HG03565 (cell line): Measurements from ENCODE around the gene SCFD1.
"Not testable (repeated sequence)": the region's sequence is repeated elsewhere in the genome, so short reads cannot be mapped to it uniquely, and the experiment has no call there.

Experiments used
- ATAC-seq: cut with Tn5 transposase; IDR thresholded peaks from one replicate; pipeline ENCODE4 v1.9.1; 2021; ENCODE audit warnings: mild to moderate bottlenecking, moderate library complexity; ENCODE audit not compliant: unreplicated experiment

Gene SCFD1

GRCh38 chr14:30621940-30622830 lies at the start of gene SCFD1:
SCFD1 (plus strand) TSS chr14:30622319; CDS start chr14:30622339, 20 bp downstream.
- ATAC-seq = peak; percentile 84

GRCh38 chr14:30572771-30573170 lies 49.3 kb upstream of the SCFD1 start:
- ATAC-seq = no peak

- ATAC-seq = no peak
Observed at GRCh38 chr14:30573226-30573814, 48.8 kb upstream of the SCFD1 start.

GRCh38 chr14:30573966-30574365 lies 48.2 kb upstream of the SCFD1 start:
- no peak for ATAC-seq

GRCh38 chr14:30574777-30575176 lies 47.3 kb upstream of the SCFD1 start:
- not testable (repeated sequence) for ATAC-seq

GRCh38 chr14:30576333-30576732 lies 45.8 kb upstream of the SCFD1 start:
- not testable (repeated sequence) for ATAC-seq

GRCh38 chr14:30580616-30581282 lies 41.4 kb upstream of the SCFD1 start:
- no peak for ATAC-seq

- ATAC-seq = no peak
Observed at GRCh38 chr14:30581283-30581625, 40.9 kb upstream of the SCFD1 start.

- ATAC-seq = no peak
Observed at GRCh38 chr14:30582376-30582775, 39.7 kb upstream of the SCFD1 start.

GRCh38 chr14:30584058-30584630 lies 38.0 kb upstream of the SCFD1 start:
- no peak for ATAC-seq

- ATAC-seq = no peak
Observed at GRCh38 chr14:30585204-30585603, 36.9 kb upstream of the SCFD1 start.

GRCh38 chr14:30587141-30587540 lies 35.0 kb upstream of the SCFD1 start:
- no peak for ATAC-seq

- no peak for ATAC-seq
Observed at GRCh38 chr14:30588873-30589272, 33.2 kb upstream of the SCFD1 start.

GRCh38 chr14:30596935-30597334 lies 25.2 kb upstream of the SCFD1 start:
- ATAC-seq = no peak

- no peak for ATAC-seq
Observed at GRCh38 chr14:30597504-30597903, 24.6 kb upstream of the SCFD1 start.

GRCh38 chr14:30600922-30601918 lies 20.9 kb upstream of the SCFD1 start:
- no peak for ATAC-seq

- no peak for ATAC-seq
Observed at GRCh38 chr14:30603402-30603801, 18.7 kb upstream of the SCFD1 start.

GRCh38 chr14:30604696-30605095 lies 17.4 kb upstream of the SCFD1 start:
- not testable (repeated sequence) for ATAC-seq

GRCh38 chr14:30607156-30607780 lies 14.9 kb upstream of the SCFD1 start:
- ATAC-seq = no peak

- ATAC-seq = no peak
Observed at GRCh38 chr14:30608533-30609006, 13.5 kb upstream of the SCFD1 start.
